GM20000 (cell line): Measurements from ENCODE around the gene TBCE.

Source experiments
- DNase-seq: peaks from one replicate; pipeline ENCODE4 v3.0.0; 2012; ENCODE audit warnings: low spot score
- CTCF ChIP-seq: IDR thresholded peaks from 2 replicates; pipeline ENCODE4 v1.5.1; 2012; ENCODE audit warnings: mild to moderate bottlenecking, control low read depth; ENCODE audit errors: extremely low read depth, missing control alignments

Gene TBCE

DNA sequence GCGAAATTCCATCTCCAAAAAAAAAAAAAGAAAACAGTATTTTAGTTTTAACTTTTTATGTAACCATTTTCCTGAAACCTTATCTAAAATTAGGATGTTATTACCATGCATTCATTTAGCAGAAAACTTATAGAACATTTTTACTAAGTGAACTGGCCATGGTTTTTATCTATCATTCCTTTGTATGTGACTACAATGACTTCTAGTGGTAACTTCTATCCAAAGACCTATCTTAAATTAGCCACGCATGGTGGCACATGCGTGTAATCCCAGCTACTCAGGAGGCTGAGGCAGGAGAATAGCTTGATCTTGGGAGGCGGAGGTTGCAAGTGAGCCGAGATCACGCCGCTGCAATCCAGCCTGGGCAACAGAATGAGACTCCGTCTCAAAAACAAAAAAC, 27.5 kb upstream of the TBCE start:
- no peak for DNase-seq
- no peak for TF ChIP-seq CTCF

DNA sequence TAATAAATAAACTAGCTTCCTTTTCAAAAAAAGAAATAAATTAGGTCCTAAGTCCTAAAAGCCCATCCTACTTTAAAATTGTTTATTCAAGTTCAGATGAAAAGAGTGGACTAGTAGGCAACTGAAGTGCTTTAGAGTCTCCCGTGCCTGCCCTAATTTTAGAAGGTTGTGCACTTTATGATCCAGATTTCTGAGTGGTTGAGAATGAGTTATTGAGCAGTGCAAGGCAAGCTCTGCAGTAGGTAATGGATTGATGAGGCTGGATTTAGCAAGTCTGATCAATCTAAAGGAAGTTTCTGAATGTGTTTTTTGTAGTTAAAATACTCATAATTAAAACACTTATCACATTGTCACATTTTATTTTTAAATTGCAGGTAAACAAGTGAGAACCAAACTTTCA, 25.9 kb upstream of the TBCE start:
- TF ChIP-seq CTCF, result no peak
- no peak for DNase-seq

GRCh38 chr1:235342039-235342438, 25.2 kb upstream of the TBCE start:
- DNase-seq, result no peak
- TF ChIP-seq CTCF, result no peak

GRCh38 chr1:235342471-235342870, 24.8 kb upstream of the TBCE start:
- no peak for TF ChIP-seq CTCF
- no peak for DNase-seq

- no peak for TF ChIP-seq CTCF
Measured at GRCh38 chr1:235343726-235344125, 23.5 kb upstream of the TBCE start.

GRCh38 chr1:235351441-235351840, 15.8 kb upstream of the TBCE start:
- no peak for TF ChIP-seq CTCF
- no peak for DNase-seq

More at GRCh38 chr1:235343726-235344125, 23.5 kb upstream of the TBCE start:
- DNase-seq, result no peak

DNA sequence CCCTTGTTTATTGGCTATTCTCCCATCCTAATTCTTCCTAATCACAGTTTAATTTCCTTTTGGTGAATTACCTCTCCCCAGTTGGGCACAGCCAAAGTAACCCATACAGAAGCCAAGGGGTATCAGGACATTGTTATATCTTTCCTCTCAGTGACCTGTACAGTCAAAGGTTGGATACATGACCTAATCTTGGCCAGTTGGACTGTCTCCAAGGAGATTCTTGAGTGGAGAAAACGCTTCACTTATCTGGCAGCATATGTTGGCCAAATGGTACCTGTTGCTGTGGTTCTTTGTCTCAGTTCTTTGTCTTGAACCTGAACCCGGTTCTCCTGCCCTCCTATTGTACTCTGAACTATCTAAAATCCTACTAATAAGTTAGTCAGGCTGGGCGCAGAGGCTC, 15.3 kb upstream of the TBCE start:
- DNase-seq, result no peak

More for the DNA sequence above, 15.3 kb upstream of the TBCE start:
- TF ChIP-seq CTCF, result no peak
